COR-L47 (cell line): ENCODE measurements around the gene ACAP2.
"Not testable (repeated sequence)": the region's sequence is repeated elsewhere in the genome, so short reads cannot be mapped to it uniquely, and the experiment has no call there.

Source experiments
- DNase-seq: peaks from one replicate; lab custom pipeline; 2025; lab: John Stamatoyannopoulos, UW

Gene ACAP2

GRCh38 chr3:195385526-195385925, 57.3 kb downstream of the ACAP2 start:
- no peak for DNase-seq

GRCh38 chr3:195384952-195385351, 57.9 kb downstream of the ACAP2 start:
- no peak for DNase-seq

GRCh38 chr3:195372220-195372619, 70.6 kb downstream of the ACAP2 start:
- no peak for DNase-seq

- DNase-seq: no peak
These were observed 76.5 kb downstream of the ACAP2 start for GRCh38 chr3:195366200-195366925.

- DNase-seq: no peak
These were observed 77.4 kb downstream of the ACAP2 start for GRCh38 chr3:195365371-195365770.

GRCh38 chr3:195357797-195358196, 85.0 kb downstream of the ACAP2 start:
- not testable (repeated sequence) for DNase-seq

- no peak for DNase-seq
These were observed 86.4 kb downstream of the ACAP2 start for GRCh38 chr3:195356151-195357086.

- not testable (repeated sequence) for DNase-seq
These were observed 88.8 kb downstream of the ACAP2 start for GRCh38 chr3:195354009-195354408.

GRCh38 chr3:195352895-195353488, 89.8 kb downstream of the ACAP2 start:
- DNase-seq: no peak

GRCh38 chr3:195348426-195349115, 94.2 kb downstream of the ACAP2 start:
- no peak for DNase-seq

GRCh38 chr3:195337747-195338146, 105.1 kb downstream of the ACAP2 start:
- DNase-seq: no peak

GRCh38 chr3:195334967-195335366, 107.9 kb downstream of the ACAP2 start:
- no peak for DNase-seq

- DNase-seq: no peak
These were observed 123.8 kb downstream of the ACAP2 start for GRCh38 chr3:195319060-195319459.

GRCh38 chr3:195312714-195313113, 130.1 kb downstream of the ACAP2 start:
- no peak for DNase-seq

- no peak for DNase-seq
These were observed 135.1 kb downstream of the ACAP2 start for GRCh38 chr3:195307711-195308110.

- DNase-seq: no peak
These were observed 136.5 kb downstream of the ACAP2 start for GRCh38 chr3:195306369-195306768.

- DNase-seq: no peak
These were observed 140.4 kb downstream of the ACAP2 start for GRCh38 chr3:195302431-195302830.

GRCh38 chr3:195297446-195297845, 145.4 kb downstream of the ACAP2 start:
- DNase-seq: no peak

GRCh38 chr3:195296662-195297061, 146.2 kb downstream of the ACAP2 start:
- no peak for DNase-seq

GRCh38 chr3:195291121-195291520, 151.7 kb downstream of the ACAP2 start:
- no peak for DNase-seq

- not testable (repeated sequence) for DNase-seq
These were observed 152.2 kb downstream of the ACAP2 start for GRCh38 chr3:195290643-195291042.
